Stimulated activated CD4-positive, alpha-beta T cell treated with anti-CD3 and anti-CD28 coated beads, Interleukin-4, amount 100 ng/mL, for 48 hours (primary cell): Measurements from ENCODE around the gene BSND.

Experiments
- DNase-seq, 2 donors: peaks; one replicate each; pipeline ENCODE4 v3.0.0-alpha.2; 2020; ENCODE audit warnings: low read depth in 2 of 2

The BSND gene

GRCh38 chr1:54991939-54992338 is 6.8 kb upstream of the BSND start:
- DNase-seq: no peak

GRCh38 chr1:54993140-54993539 is 5.6 kb upstream of the BSND start:
- no peak for DNase-seq

GRCh38 chr1:54994355-54994990 is 4.3 kb upstream of the BSND start:
- no peak for DNase-seq

GRCh38 chr1:54995013-54995760 is 3.5 kb upstream of the BSND start:
- DNase-seq: no peak

GRCh38 chr1:54995835-54996234 is 2.9 kb upstream of the BSND start:
- no peak for DNase-seq

GRCh38 chr1:54996359-54996868 is 2.3 kb upstream of the BSND start:
- DNase-seq: peak; percentile 79 to 83

- no peak for DNase-seq
Measured at GRCh38 chr1:54996869-54997710, 1.6 kb upstream of the BSND start.

GRCh38 chr1:54997711-54997986 is 1.1 kb upstream of the BSND start:
- no peak for DNase-seq

GRCh38 chr1:54998100-54998499 is 633 bp upstream of the BSND start:
- no peak for DNase-seq

GRCh38 chr1:55000110-55001085 is 1.7 kb downstream of the BSND start:
- no peak for DNase-seq

GRCh38 chr1:55001311-55001710 is 2.6 kb downstream of the BSND start:
- DNase-seq: no peak

GRCh38 chr1:55002686-55003085 is 4.0 kb downstream of the BSND start:
- DNase-seq: no peak

GRCh38 chr1:55005351-55006140 is 6.8 kb downstream of the BSND start:
- DNase-seq: no peak

- DNase-seq: no peak
Measured at GRCh38 chr1:55006931-55007330, 8.2 kb downstream of the BSND start.

GRCh38 chr1:55007625-55008024 is 8.9 kb downstream of the BSND start:
- DNase-seq: no peak

GRCh38 chr1:55010194-55010886 is 11.6 kb downstream of the BSND start:
- DNase-seq: no peak

GRCh38 chr1:55010887-55011217 is 12.1 kb downstream of the BSND start:
- DNase-seq: no peak

- no peak for DNase-seq
Measured at GRCh38 chr1:55012661-55013060, 13.9 kb downstream of the BSND start.

GRCh38 chr1:55015123-55015522 is 16.4 kb downstream of the BSND start:
- no peak for DNase-seq
